KMS-11 (cell line): Measurements from ENCODE around the gene PSME4.

Experiments used
- H2AFZ ChIP-seq: fragments of 200-600 bp; sonication (generic); 2 replicates; pipeline ENCODE4 v1.6.1; 2016; ENCODE audit warnings: antibody characterized with exemption, mixed run types, low read depth
- H3K27ac ChIP-seq: fragments of 200-600 bp; sonication (generic); 2 replicates; pipeline ENCODE4 v1.6.1; 2016; ENCODE audit warnings: mild to moderate bottlenecking, mixed run types
- H3K27me3 ChIP-seq: fragments of 200-600 bp; sonication (generic); 2 replicates; pipeline ENCODE4 v1.6.1; 2017; ENCODE audit warnings: mild to moderate bottlenecking, low read depth, mixed run types, moderate library complexity; ENCODE audit not compliant: insufficient read depth
- H3K36me3 ChIP-seq: fragments of 200-600 bp; sonication (generic); 2 replicates; pipeline ENCODE4 v1.6.1; 2017; ENCODE audit warnings: mild to moderate bottlenecking, mixed run types; ENCODE audit not compliant: insufficient read depth
- H3K4me1 ChIP-seq: fragments of 200-600 bp; sonication (generic); 2 replicates; pipeline ENCODE4 v1.6.1; 2016; ENCODE audit warnings: mild to moderate bottlenecking, low read depth, mixed run types; ENCODE audit not compliant: poor library complexity, severe bottlenecking
- H3K4me2 ChIP-seq: fragments of 200-600 bp; sonication (generic); 2 replicates; pipeline ENCODE4 v1.7.0; 2016; ENCODE audit warnings: mild to moderate bottlenecking, mixed run types
- H3K4me3 ChIP-seq: fragments of 200-600 bp; sonication (generic); IDR thresholded peaks from 2 replicates; pipeline ENCODE4 v1.6.1; 2017; ENCODE audit warnings: low read depth, low read length, mixed read lengths; ENCODE audit not compliant: insufficient read depth
- H3K79me2 ChIP-seq: fragments of 200-600 bp; sonication (generic); 2 replicates; pipeline ENCODE4 v1.6.1; 2016; ENCODE audit warnings: low read depth, mixed run types; ENCODE audit not compliant: insufficient read depth
- H3K9ac ChIP-seq: fragments of 200-600 bp; sonication (generic); 2 replicates; pipeline ENCODE4 v1.6.1; 2016; ENCODE audit warnings: mild to moderate bottlenecking, mixed run types
- H4K20me1 ChIP-seq: fragments of 200-600 bp; sonication (generic); 2 replicates; pipeline ENCODE4 v1.6.1; 2016; ENCODE audit warnings: mild to moderate bottlenecking, mixed run types; ENCODE audit not compliant: insufficient read depth
- CTCF ChIP-seq: fragments of 200-600 bp; sonication (generic); conservative IDR thresholded peaks from 2 replicates; pipeline ENCODE4 v1.6.1; 2017; ENCODE audit warnings: low read depth, mild to moderate bottlenecking, antibody characterized with exemption, low read length, moderate library complexity, mixed read lengths

PSME4 gene

DNA sequence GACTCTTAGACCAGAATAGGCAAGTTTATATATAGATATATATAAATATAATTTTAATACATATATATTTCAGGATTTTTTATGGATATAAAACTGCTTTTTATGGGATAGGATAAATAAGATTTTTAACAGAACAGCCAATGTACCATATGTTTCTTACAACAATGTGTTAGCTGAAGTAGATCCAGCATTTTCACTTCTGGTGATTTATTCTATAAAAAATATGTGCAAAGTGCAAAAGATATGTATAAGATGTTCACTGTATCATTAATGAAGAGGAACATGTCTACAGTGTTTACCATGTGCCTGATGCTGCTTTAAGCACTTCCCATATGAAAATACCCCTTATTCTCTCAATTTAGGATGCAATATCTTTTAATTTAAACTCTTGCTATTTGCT is 88.8 kb downstream of the PSME4 start:
- no peaks in the 10 kb centered on the region for H3K27me3 ChIP-seq
- no peaks in the 10 kb centered on the region for H4K20me1 ChIP-seq
- H3K4me3 ChIP-seq: no peak overlapping the region
- H3K4me2 ChIP-seq: no peak overlapping the region
- no peaks in the 10 kb centered on the region for H3K79me2 ChIP-seq
- no peak for TF ChIP-seq CTCF
- no peak overlapping the region for H3K27ac ChIP-seq
- no peaks in the 10 kb centered on the region for H3K4me1 ChIP-seq
- no peak overlapping the region for H2AFZ ChIP-seq
- H3K36me3 ChIP-seq: 0 out of 2 replicates have a peak, but pooled peaks cover 3% of the 10 kb centered on the region
- no peak overlapping the region for H3K9ac ChIP-seq

GRCh38 chr2:53881360-53881759 is 89.4 kb downstream of the PSME4 start:
- no peak overlapping the region for H3K27ac ChIP-seq
- TF ChIP-seq CTCF: no peak
- no peak overlapping the region for H3K9ac ChIP-seq
- H3K4me2 ChIP-seq: no peak overlapping the region
- H2AFZ ChIP-seq: no peak overlapping the region
- no peaks in the 10 kb centered on the region for H4K20me1 ChIP-seq
- no peaks in the 10 kb centered on the region for H3K79me2 ChIP-seq
- H3K27me3 ChIP-seq: no peaks in the 10 kb centered on the region
- 0 out of 2 replicates have a peak, but pooled peaks cover 3% of the 10 kb centered on the region for H3K36me3 ChIP-seq
- H3K4me1 ChIP-seq: no peaks in the 10 kb centered on the region
- no peak overlapping the region for H3K4me3 ChIP-seq

DNA sequence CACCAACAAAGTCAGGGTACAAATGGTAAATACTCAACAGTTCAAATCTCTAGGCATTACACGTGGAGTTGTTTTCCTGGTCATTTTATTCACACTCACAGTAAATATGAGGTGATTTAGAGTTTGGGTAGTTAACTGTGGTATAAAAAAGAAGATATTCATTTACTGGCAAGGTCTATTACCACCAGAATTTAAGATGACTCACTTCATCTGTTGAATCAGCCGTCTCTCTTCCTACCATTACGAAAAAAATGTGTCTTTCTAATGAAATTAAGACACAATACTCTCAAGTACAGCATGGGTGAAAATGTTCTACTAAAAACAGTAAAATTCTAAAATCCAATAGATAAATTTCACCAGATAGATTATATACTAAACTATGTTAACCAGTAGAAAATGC is 90.0 kb downstream of the PSME4 start:
- Histone ChIP-seq H3K79me2 (no peaks in the 10 kb centered on the region), H3K36me3 (0 out of 2 replicates have a peak, but pooled peaks cover 3% of the 10 kb centered on the region)

DNA sequence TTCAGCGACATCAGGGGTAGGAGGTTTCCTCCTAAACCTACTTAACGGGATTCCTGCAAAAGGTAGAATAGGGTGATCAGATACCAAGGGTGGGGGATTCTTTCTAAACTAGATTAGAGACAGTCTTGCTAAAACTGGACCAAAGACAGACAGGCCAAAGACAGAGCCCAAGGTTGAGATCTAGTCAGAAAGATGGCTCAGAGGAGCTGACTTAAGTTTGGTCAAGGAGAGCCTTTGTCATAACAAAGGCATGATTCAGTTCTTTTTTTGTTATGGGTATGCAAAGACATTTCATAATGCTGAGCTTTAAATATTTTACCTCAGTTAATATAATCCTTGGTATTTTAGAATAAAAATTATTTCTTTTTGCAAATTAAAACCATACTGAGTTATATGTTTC is 93.2 kb downstream of the PSME4 start:
- no peak overlapping the region for H2AFZ ChIP-seq
- H3K4me3 ChIP-seq: no peak overlapping the region
- H3K4me2 ChIP-seq: no peak overlapping the region
- H3K27ac ChIP-seq: no peak overlapping the region
- H4K20me1 ChIP-seq: no peaks in the 10 kb centered on the region
- no peak for TF ChIP-seq CTCF
- no peaks in the 10 kb centered on the region for H3K79me2 ChIP-seq
- H3K9ac ChIP-seq: no peak overlapping the region
- H3K27me3 ChIP-seq: no peaks in the 10 kb centered on the region
- H3K36me3 ChIP-seq: no peaks in the 10 kb centered on the region
- H3K4me1 ChIP-seq: no peaks in the 10 kb centered on the region

More for the DNA sequence above, 90.0 kb downstream of the PSME4 start:
- H3K4me1 ChIP-seq: no peaks in the 10 kb centered on the region
- no peak overlapping the region for H3K9ac ChIP-seq
- H3K4me2 ChIP-seq: no peak overlapping the region
- no peak overlapping the region for H3K27ac ChIP-seq
- TF ChIP-seq CTCF: no peak
- H3K27me3 ChIP-seq: no peaks in the 10 kb centered on the region
- no peak overlapping the region for H2AFZ ChIP-seq
- no peaks in the 10 kb centered on the region for H4K20me1 ChIP-seq
- H3K4me3 ChIP-seq: no peak overlapping the region
